Esophagus muscularis mucosa (tissue), 4 donors: ENCODE data around the gene PRDX5.

Source experiments
- EP300 ChIP-seq: sonication (generic); formaldehyde crosslinking; IDR thresholded peaks from one replicate; pipeline ENCODE4 v1.6.1; 2017; ENCODE audit warnings: antibody characterized with exemption
- POLR2A ChIP-seq: fragments of 450-650 bp; IDR thresholded peaks from one replicate; pipeline ENCODE4 v1.6.1; 2017; ENCODE audit warnings: antibody characterized with exemption, moderate library complexity, mild to moderate bottlenecking, low read depth
- POLR2AphosphoS5 ChIP-seq, 2 donors: sonication (generic); formaldehyde crosslinking; IDR thresholded peaks; one replicate each; pipeline ENCODE4 v1.6.1; 2017; ENCODE audit warnings: antibody characterized with exemption in 2 of 2
- TF ChIP-seq, protein P1 (sequence below), 3 experiments: fragments of 200-600 bp in 2 of 3; fragments of 450-650 bp in 1 of 3; sonication (generic) in 2 of 3; IDR thresholded peaks; one replicate each; pipeline ENCODE4 v1.5.1; 2017 to 2019; ENCODE audit warnings: antibody characterized with exemption in 3 of 3, mild to moderate bottlenecking in 2 of 3, moderate library complexity in 1 of 3

GRCh38 chr11:64347193-64347867 lies 29.4 kb downstream of the PRDX5 start:
- TF ChIP-seq POLR2A (no peak), POLR2AphosphoS5 (IDR thresholded peaks at IDR 0.05) (no peak), EP300 (no peak)
- TF ChIP-seq, protein P1, sequence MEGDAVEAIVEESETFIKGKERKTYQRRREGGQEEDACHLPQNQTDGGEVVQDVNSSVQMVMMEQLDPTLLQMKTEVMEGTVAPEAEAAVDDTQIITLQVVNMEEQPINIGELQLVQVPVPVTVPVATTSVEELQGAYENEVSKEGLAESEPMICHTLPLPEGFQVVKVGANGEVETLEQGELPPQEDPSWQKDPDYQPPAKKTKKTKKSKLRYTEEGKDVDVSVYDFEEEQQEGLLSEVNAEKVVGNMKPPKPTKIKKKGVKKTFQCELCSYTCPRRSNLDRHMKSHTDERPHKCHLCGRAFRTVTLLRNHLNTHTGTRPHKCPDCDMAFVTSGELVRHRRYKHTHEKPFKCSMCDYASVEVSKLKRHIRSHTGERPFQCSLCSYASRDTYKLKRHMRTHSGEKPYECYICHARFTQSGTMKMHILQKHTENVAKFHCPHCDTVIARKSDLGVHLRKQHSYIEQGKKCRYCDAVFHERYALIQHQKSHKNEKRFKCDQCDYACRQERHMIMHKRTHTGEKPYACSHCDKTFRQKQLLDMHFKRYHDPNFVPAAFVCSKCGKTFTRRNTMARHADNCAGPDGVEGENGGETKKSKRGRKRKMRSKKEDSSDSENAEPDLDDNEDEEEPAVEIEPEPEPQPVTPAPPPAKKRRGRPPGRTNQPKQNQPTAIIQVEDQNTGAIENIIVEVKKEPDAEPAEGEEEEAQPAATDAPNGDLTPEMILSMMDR (IDR thresholded peaks at IDR 0.05), result no peak
